DOHH2 (cell line): ENCODE measurements around the gene WBP1.

Experiments used
- H3F3A ChIP-seq: fragments of 200-600 bp; sonication (generic), shearing (Covaris generic); 2 replicates; pipeline ENCODE4 v1.6.0; 2016; ENCODE audit warnings: antibody characterized with exemption, mild to moderate bottlenecking; ENCODE audit not compliant: control insufficient read depth, insufficient read depth
- H3K27ac ChIP-seq: fragments of 200-600 bp; sonication (generic); 2 replicates; pipeline ENCODE4 v1.5.1; 2014; ENCODE audit warnings: low read depth, mild to moderate bottlenecking, low read length, moderate library complexity
- H3K27me3 ChIP-seq: fragments of 200-600 bp; sonication (generic); 2 replicates; pipeline ENCODE4 v1.6.1; 2014; ENCODE audit warnings: mild to moderate bottlenecking, low read length, mixed read lengths; ENCODE audit not compliant: control insufficient read depth
- H3K36me3 ChIP-seq: fragments of 200-600 bp; sonication (generic); 2 replicates; pipeline ENCODE4 v1.6.1; 2014; ENCODE audit warnings: mild to moderate bottlenecking, low read length, moderate library complexity, mixed read lengths; ENCODE audit not compliant: control insufficient read depth
- H3K4me1 ChIP-seq: fragments of 200-600 bp; sonication (generic); 2 replicates; pipeline ENCODE4 v1.6.1; 2014; ENCODE audit warnings: mild to moderate bottlenecking, low read length, mixed read lengths; ENCODE audit not compliant: control insufficient read depth
- H3K4me2 ChIP-seq: fragments of 200-600 bp; sonication (generic); 2 replicates; pipeline ENCODE4 v1.6.0; 2014; ENCODE audit warnings: mild to moderate bottlenecking, low read length, moderate library complexity
- H3K4me3 ChIP-seq: fragments of 200-600 bp; sonication (generic); 2 replicates; pipeline ENCODE4 v1.5.1; 2014; ENCODE audit warnings: mild to moderate bottlenecking, low read length, mixed read lengths
- H3K79me2 ChIP-seq: fragments of 200-600 bp; sonication (generic); 2 replicates; pipeline ENCODE4 v1.6.1; 2014; ENCODE audit warnings: mild to moderate bottlenecking, low read length, mixed read lengths; ENCODE audit not compliant: control insufficient read depth
- H3K9me2 ChIP-seq: fragments of 200-600 bp; sonication (generic); replicated peaks from 2 replicates; pipeline ENCODE4 v1.6.1; 2014; ENCODE audit warnings: mild to moderate bottlenecking, low read length, mixed read lengths; ENCODE audit not compliant: control insufficient read depth
- H3K9me3 ChIP-seq: fragments of 200-600 bp; sonication (generic); 2 replicates; pipeline ENCODE4 v1.6.1; 2014; ENCODE audit warnings: antibody characterized with exemption, low read length, mixed read lengths; ENCODE audit not compliant: control insufficient read depth, insufficient read depth
- H4K20me1 ChIP-seq: fragments of 200-600 bp; sonication (generic); 2 replicates; pipeline ENCODE4 v1.6.0; 2014; ENCODE audit warnings: low read depth, mild to moderate bottlenecking, antibody characterized with exemption, low read length, moderate library complexity; ENCODE audit not compliant: control insufficient read depth, insufficient read depth
- EZH2phosphoT487 ChIP-seq: fragments of 200-600 bp; sonication (generic); IDR thresholded peaks from 2 replicates; pipeline ENCODE4 v1.6.1; 2017; ENCODE audit warnings: borderline replicate concordance, mild to moderate bottlenecking, antibody characterized with exemption, low read length, moderate library complexity, mixed read lengths
- TF ChIP-seq, protein P1 (sequence below): fragments of 200-600 bp; sonication (generic); IDR thresholded peaks from one replicate; pipeline ENCODE4 v1.5.1; 2014; ENCODE audit warnings: antibody characterized with exemption, mild to moderate bottlenecking, low read depth, low read length; ENCODE audit not compliant: poor library complexity, severe bottlenecking

The WBP1 gene

DNA sequence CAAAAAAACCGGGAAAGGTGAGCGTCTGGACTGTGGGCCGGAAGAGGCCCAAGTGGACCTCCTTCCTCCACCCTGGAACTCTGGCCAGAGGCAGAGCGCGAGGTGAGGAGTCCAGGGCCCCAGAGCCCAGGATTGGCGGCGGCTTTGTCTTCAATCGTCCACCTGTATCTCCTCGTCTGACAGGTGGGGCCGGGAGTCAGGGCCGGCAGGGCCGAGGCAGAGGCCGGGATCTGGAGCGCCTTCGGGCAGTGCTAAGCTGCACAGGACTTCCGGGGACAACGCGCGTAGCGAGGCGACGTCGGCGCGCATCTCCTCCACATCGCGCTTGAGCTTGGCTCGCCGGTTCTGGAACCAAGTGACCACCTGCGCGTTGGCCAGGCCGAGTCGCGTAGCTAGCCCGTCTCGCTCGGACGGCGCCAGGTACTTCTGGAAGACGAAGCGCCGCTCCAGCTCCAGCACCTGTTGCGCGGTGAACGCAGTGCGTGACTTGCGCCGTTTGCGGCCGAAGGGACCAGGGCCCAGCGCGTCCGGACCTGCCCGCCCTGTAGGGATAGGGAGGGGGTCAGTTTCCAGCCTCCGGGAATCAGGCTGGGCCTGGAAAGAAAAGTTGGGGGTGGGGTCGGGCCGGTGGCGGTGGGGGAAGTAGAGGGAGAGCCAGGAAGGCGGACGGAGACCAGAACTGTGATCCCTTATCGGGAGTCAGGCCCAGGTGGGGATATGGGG lies 39.7 kb downstream of the WBP1 start:
- Histone ChIP-seq H3K9me2 (no peaks in the 10 kb centered on the region), H3K27me3 (peaks cover 55% of the 10 kb centered on the region), H4K20me1 (no peaks in the 10 kb centered on the region), H3K79me2 (no peaks in the 10 kb centered on the region), H3K36me3 (peaks cover 7% of the 10 kb centered on the region; the same call in 1 of the 2 replicates), H3K4me2 (peak overlapping the region; percentile 38), H3K9me3 (no peaks in the 10 kb centered on the region), H3K4me3 (peak overlapping the region; percentile 35; the same call in 1 of the 2 replicates), H3K27ac (no peak overlapping the region), H3F3A (no peaks in the 10 kb centered on the region), H3K4me1 (peaks cover 13% of the 10 kb centered on the region)
- no peak; the same call in 1 of the 2 replicates for TF ChIP-seq EZH2phosphoT487

DNA sequence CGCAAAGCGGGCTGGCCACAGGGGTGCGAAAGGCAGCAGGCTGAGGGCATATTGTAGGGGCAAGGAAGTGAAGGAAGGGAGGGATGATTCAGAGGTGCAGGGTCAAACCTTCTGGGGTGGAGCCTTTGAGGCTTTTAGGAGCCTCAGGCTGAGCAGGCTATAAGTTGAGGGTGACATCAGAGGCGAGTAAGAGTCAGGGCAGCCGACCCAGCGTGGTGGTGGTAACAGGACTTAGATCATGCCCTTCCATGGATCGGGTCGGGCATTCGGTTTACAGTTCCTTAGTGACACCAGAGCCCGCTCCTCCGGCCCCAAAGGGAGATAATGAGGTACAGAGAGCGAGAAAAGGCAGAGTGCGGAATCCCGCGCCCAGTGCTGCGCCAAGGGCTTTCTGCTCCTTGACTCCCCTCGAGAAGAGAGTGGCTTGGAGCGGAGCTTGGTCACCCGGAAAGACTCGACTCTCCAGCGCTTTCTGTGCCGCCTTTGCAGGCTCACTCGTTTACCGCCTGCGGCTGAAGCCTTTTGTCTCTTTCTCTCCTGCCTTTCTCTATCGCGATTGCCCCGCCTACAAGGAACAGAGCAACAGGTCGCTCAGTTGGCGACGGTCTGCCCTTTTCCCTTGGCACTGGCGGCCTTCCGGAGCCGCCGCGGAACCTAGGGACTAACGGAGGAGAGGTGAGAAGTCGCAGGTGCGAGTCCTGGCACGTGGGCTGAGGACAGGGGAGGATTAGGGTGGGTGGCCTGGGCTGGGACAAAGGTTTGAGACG lies 40.4 kb downstream of the WBP1 start:
- Histone ChIP-seq H3K4me3 (peak overlapping the region; percentile 35; the same call in 1 of the 2 replicates), H3K4me2 (peak overlapping the region; percentile 38), H3K27ac (no peak overlapping the region), H3K9me2 (no peaks in the 10 kb centered on the region), H3F3A (no peaks in the 10 kb centered on the region), H3K36me3 (peaks cover 1% of the 10 kb centered on the region; the same call in 1 of the 2 replicates), H3K9me3 (no peaks in the 10 kb centered on the region), H3K27me3 (peaks cover 61% of the 10 kb centered on the region), H3K79me2 (no peaks in the 10 kb centered on the region), H4K20me1 (no peaks in the 10 kb centered on the region), H3K4me1 (peaks cover 20% of the 10 kb centered on the region)
- peak; percentile 71 for TF ChIP-seq EZH2phosphoT487
- TF ChIP-seq, protein P1, sequence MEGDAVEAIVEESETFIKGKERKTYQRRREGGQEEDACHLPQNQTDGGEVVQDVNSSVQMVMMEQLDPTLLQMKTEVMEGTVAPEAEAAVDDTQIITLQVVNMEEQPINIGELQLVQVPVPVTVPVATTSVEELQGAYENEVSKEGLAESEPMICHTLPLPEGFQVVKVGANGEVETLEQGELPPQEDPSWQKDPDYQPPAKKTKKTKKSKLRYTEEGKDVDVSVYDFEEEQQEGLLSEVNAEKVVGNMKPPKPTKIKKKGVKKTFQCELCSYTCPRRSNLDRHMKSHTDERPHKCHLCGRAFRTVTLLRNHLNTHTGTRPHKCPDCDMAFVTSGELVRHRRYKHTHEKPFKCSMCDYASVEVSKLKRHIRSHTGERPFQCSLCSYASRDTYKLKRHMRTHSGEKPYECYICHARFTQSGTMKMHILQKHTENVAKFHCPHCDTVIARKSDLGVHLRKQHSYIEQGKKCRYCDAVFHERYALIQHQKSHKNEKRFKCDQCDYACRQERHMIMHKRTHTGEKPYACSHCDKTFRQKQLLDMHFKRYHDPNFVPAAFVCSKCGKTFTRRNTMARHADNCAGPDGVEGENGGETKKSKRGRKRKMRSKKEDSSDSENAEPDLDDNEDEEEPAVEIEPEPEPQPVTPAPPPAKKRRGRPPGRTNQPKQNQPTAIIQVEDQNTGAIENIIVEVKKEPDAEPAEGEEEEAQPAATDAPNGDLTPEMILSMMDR: no peak

GRCh38 chr2:74499267-74499939 lies 41.2 kb downstream of the WBP1 start, which contains the start of gene LBX2:
LBX2 (minus strand) TSS chr2:74499603; CDS start chr2:74499537, 66 bp downstream.
- Histone ChIP-seq H3K4me1 (peaks cover 20% of the 10 kb centered on the region), H3K79me2 (no peaks in the 10 kb centered on the region), H3K27me3 (peaks cover 61% of the 10 kb centered on the region), H3K9me2 (no peaks in the 10 kb centered on the region), H3K4me2 (peak within 1 kb of the TSS; percentile 38), H4K20me1 (no peaks in the 10 kb centered on the region), H3K27ac (no peak within 1 kb of the TSS), H3K9me3 (no peaks in the 10 kb centered on the region), H3K36me3 (no peaks in the 10 kb centered on the region; the same call in 1 of the 2 replicates), H3K4me3 (peak within 1 kb of the TSS; percentile 35; the same call in 1 of the 2 replicates), H3F3A (no peaks in the 10 kb centered on the region)
- TF ChIP-seq, protein P1: no peak
- TF ChIP-seq EZH2phosphoT487: no peak
